Activated CD8-positive, alpha-beta T cell treated with anti-CD3 and anti-CD28 coated beads for 36 hours (primary cell): Measurements from ENCODE around the gene NKAIN1. TPM values are rescaled to one million over a fixed set of nuclear protein-coding genes. Genes with fewer than 3 reads are reported as not detected.
"Not testable (repeated sequence)": the region's sequence is repeated elsewhere in the genome, so short reads cannot be mapped to it uniquely, and the experiment has no call there.

ENCODE experiments used
- ATAC-seq: fragments of 200-7000 bp; cut with Tn5 transposase; one replicate; pipeline ENCODE4 v1.10.0; 2021; ENCODE audit warnings: mild to moderate bottlenecking, moderate library complexity
- CTCF ChIA-PET: fragments of 350-600 bp; sonication (Branson Sonifier 250); formaldehyde crosslinking; loops from one replicate; lab custom pipeline; 2021; ENCODE audit warnings: antibody characterized with exemption; lab: Charles Lee
- POLR2A ChIA-PET: fragments of 350-600 bp; sonication (Branson Sonifier 250); formaldehyde crosslinking; loops from one replicate; lab custom pipeline; 2021; ENCODE audit warnings: antibody characterized with exemption; lab: Charles Lee
- DNase-seq: peaks from one replicate; pipeline ENCODE4 v3.0.0-alpha.2; 2020
- H3K27ac Mint-ChIP-seq: one replicate; pipeline ENCODE4 v1.8.0; 2021; ENCODE audit warnings: mild to moderate bottlenecking, mixed read lengths
- H3K27me3 Mint-ChIP-seq: one replicate; pipeline ENCODE4 v1.8.0; 2021; ENCODE audit warnings: mixed read lengths
- H3K36me3 Mint-ChIP-seq: one replicate; pipeline ENCODE4 v1.8.0; 2021; ENCODE audit warnings: low read depth, mixed read lengths
- H3K4me1 Mint-ChIP-seq: one replicate; pipeline ENCODE4 v1.8.0; 2021; ENCODE audit warnings: low read depth, mixed read lengths
- H3K4me3 Mint-ChIP-seq: one replicate; pipeline ENCODE4 v1.8.0; 2021; ENCODE audit warnings: mild to moderate bottlenecking, moderate library complexity, mixed read lengths
- H3K9me3 Mint-ChIP-seq: one replicate; pipeline ENCODE4 v1.8.0; 2021; ENCODE audit warnings: mixed read lengths
- CTCF ChIP-seq: fragments of 200-600 bp; IDR thresholded peaks from one replicate; pipeline ENCODE4 v1.8.0; 2022; ENCODE audit warnings: antibody characterized with exemption, mild to moderate bottlenecking
- intact Hi-C: fragments of 100-400 bp; cut with micrococcal nuclease; formaldehyde crosslinking; loops from one replicate; pipeline ENCODE4 v1.10.0; 2022
- total RNA-seq, 2 experiments: library from RNA; stranded (reverse); gene quantifications; one replicate each; pipeline ENCODE4 v1.2.3, GENCODE V29; 2021

The NKAIN1 gene
- total RNA-seq, 2 experiments from 2014 or later = not detected

GRCh38 chr1:31145648-31146047 lies 94.0 kb downstream of the NKAIN1 start:
- intact Hi-C loops = no loop called here
- ChIA-PET POLR2A (no interaction called here), CTCF (interaction anchor here (0.7 to 1.1 kb wide), 2 partner anchors 36 to 92 kb away, joined by 3 to 4 read pairs; no protein-coding TSS in a partner anchor)
- no peak for DNase-seq
- no peak for ATAC-seq
- no peaks in the 10 kb centered on the region for H3K9me3 Mint-ChIP-seq
- no peak overlapping the region for H3K27ac Mint-ChIP-seq
- no peak overlapping the region for H3K4me3 Mint-ChIP-seq
- no peaks in the 10 kb centered on the region for H3K36me3 Mint-ChIP-seq
- no peaks in the 10 kb centered on the region for H3K4me1 Mint-ChIP-seq
- H3K27me3 Mint-ChIP-seq = no peaks in the 10 kb centered on the region
- TF ChIP-seq CTCF = no peak

DNA sequence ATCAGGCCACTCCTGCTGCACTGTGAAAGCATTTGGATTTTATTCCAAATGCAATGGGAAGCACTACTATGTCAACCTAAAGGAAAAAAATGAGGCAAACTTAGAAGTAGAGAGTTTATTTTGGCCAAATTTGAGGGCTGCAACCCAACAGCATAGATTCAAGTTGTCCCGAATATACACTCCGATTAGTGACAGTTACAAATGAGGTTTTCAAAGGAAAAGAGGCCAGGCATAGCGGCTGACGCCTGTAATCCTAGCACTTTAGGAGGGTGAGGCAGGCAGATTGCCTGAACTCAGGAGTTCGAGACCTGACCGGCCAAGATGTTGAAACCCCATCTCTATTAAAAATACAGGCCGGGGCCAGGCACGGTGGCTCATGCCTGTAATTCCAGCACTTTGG lies 95.2 kb downstream of the NKAIN1 start:
- no peak for DNase-seq
- Mint-ChIP-seq H3K27ac (no peak overlapping the region), H3K27me3 (no peaks in the 10 kb centered on the region), H3K4me1 (no peaks in the 10 kb centered on the region), H3K9me3 (no peaks in the 10 kb centered on the region), H3K36me3 (no peaks in the 10 kb centered on the region), H3K4me3 (no peak overlapping the region)
- no peak for ATAC-seq
- POLR2A ChIA-PET = no interaction called here
- TF ChIP-seq CTCF = no peak
- CTCF ChIA-PET = interaction anchor here (1.1 kb wide), 1 partner anchor 37 kb away, joined by 4 read pairs; no protein-coding TSS in a partner anchor
- intact Hi-C loops = no loop called here

- Mint-ChIP-seq H3K4me1 (no peaks in the 10 kb centered on the region), H3K27ac (no peak overlapping the region), H3K4me3 (no peak overlapping the region), H3K9me3 (no peaks in the 10 kb centered on the region), H3K36me3 (no peaks in the 10 kb centered on the region), H3K27me3 (no peaks in the 10 kb centered on the region)
- ChIA-PET CTCF (no interaction called here), POLR2A (no interaction called here)
- ATAC-seq (no peak), DNase-seq (no peak)
- intact Hi-C loops = no loop called here
- no peak for TF ChIP-seq CTCF
Measured at GRCh38 chr1:31143455-31143854, 96.2 kb downstream of the NKAIN1 start.

GRCh38 chr1:31142406-31142805 lies 97.3 kb downstream of the NKAIN1 start:
- POLR2A ChIA-PET = no interaction called here
- CTCF ChIA-PET = no interaction called here
- H3K9me3 Mint-ChIP-seq = no peaks in the 10 kb centered on the region

GRCh38 chr1:31140299-31140698 lies 99.4 kb downstream of the NKAIN1 start:
- intact Hi-C loops = no loop called here
- ChIA-PET POLR2A (no interaction called here), CTCF (interaction anchor here (0.6 kb wide), 1 partner anchor 343 kb away, joined by 3 read pairs; no protein-coding TSS in a partner anchor)
- no peak for ATAC-seq
- no peaks in the 10 kb centered on the region for H3K36me3 Mint-ChIP-seq
- no peak for DNase-seq
- H3K4me1 Mint-ChIP-seq = no peaks in the 10 kb centered on the region
- H3K4me3 Mint-ChIP-seq = no peak overlapping the region
- H3K9me3 Mint-ChIP-seq = no peaks in the 10 kb centered on the region
- no peak overlapping the region for H3K27ac Mint-ChIP-seq
- TF ChIP-seq CTCF = no peak
- no peaks in the 10 kb centered on the region for H3K27me3 Mint-ChIP-seq

More at GRCh38 chr1:31142406-31142805, 97.3 kb downstream of the NKAIN1 start:
- no peak for DNase-seq
- H3K4me1 Mint-ChIP-seq = no peaks in the 10 kb centered on the region
- no peak for ATAC-seq
- H3K36me3 Mint-ChIP-seq = no peaks in the 10 kb centered on the region
- no peaks in the 10 kb centered on the region for H3K27me3 Mint-ChIP-seq
- intact Hi-C loops = no loop called here
- no peak overlapping the region for H3K27ac Mint-ChIP-seq
- H3K4me3 Mint-ChIP-seq = no peak overlapping the region
- TF ChIP-seq CTCF = no peak

GRCh38 chr1:31138797-31139521 lies 100.7 kb downstream of the NKAIN1 start:
- intact Hi-C loops, H3K36me3 Mint-ChIP-seq, H3K27me3 Mint-ChIP-seq, H3K9me3 Mint-ChIP-seq, H3K4me1 Mint-ChIP-seq, ATAC-seq, DNase-seq, POLR2A ChIA-PET, H3K27ac Mint-ChIP-seq, H3K4me3 Mint-ChIP-seq, CTCF ChIA-PET: not testable (repeated sequence)

DNA sequence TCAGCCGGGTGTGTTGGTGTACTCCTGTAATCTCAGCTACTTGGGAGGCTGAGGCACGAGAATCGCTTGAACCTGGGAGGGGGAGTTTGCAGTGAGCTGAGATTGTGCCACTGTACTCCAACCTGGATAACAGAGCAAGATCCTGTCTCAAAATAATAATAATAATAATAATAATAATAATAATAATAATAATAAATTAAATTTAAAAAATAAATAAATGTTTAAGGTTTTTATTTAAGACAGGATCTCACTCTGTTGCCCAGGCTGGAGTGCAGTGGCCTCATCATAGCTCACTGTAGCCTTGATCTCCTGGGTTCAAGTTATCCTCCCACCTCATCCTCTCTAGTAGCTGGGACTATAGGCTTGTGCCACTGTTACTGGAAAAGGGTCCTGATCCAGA lies 101.8 kb downstream of the NKAIN1 start:
- ATAC-seq, H3K9me3 Mint-ChIP-seq, H3K4me1 Mint-ChIP-seq, H3K27ac Mint-ChIP-seq, POLR2A ChIA-PET, H3K36me3 Mint-ChIP-seq, intact Hi-C loops, DNase-seq, H3K4me3 Mint-ChIP-seq, H3K27me3 Mint-ChIP-seq: not testable (repeated sequence)
- CTCF ChIA-PET = interaction anchor here (1.6 kb wide), 1 partner anchor 411 kb away, joined by 3 read pairs; no protein-coding TSS in a partner anchor
